ENCODE measurements around the gene ATP10A. TPM values are rescaled to one million over a fixed set of nuclear protein-coding genes. Genes with fewer than 3 reads are reported as not detected.

Gene ATP10A
- polyA plus RNA-seq, 1 donor from 2014 or later: not detected

DNA sequence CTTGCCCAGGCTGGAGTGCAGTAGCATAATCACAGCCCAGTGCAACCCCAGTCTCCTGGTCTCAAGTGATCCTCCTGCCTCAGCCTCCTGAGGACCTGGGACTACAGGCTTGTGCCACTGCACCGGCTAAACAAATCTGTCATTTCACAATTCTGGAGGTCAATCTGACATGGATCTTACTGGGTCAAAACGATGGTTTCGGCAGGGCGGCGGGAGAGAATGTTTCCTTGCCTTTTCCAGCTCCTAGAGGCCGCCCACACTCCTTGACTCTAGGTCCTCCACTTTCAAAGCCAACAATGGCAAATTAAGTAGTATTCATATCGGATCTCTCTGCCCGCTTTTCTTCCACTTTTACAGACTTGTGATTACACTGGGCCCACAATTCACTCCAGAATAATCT lies 14.8 kb downstream of the ATP10A start:
- H3K27me3 ChIP-seq (ENCODE audit: insufficient read depth, low read depth, low read length): no peaks in the 10 kb centered on the region
- H3K4me3 ChIP-seq (ENCODE audit: low read length): no peak overlapping the region
- no peaks in the 10 kb centered on the region for H3F3A ChIP-seq (ENCODE audit: insufficient read depth, low read length, poor library complexity, severe bottlenecking)
- no peaks in the 10 kb centered on the region for H3K9me3 ChIP-seq (ENCODE audit: low read length)
- no peak overlapping the region for H3K27ac ChIP-seq (ENCODE audit: low read length)
- H2AFZ ChIP-seq (ENCODE audit: low read depth, low read length): no peak overlapping the region
- H3K9ac ChIP-seq (ENCODE audit: low read length): no peak overlapping the region
- no peaks in the 10 kb centered on the region for H3K36me3 ChIP-seq (ENCODE audit: insufficient read depth, low read length)
- no peaks in the 10 kb centered on the region for H3K79me2 ChIP-seq (replicated peaks; ENCODE audit: insufficient read depth, low read length)
- no peaks in the 10 kb centered on the region for H4K20me1 ChIP-seq (ENCODE audit: insufficient read depth)
- TF ChIP-seq TAF1 (IDR thresholded peaks at IDR 0.05; ENCODE audit: low read depth): no peak
- no peak for TF ChIP-seq MXI1 (conservative IDR thresholded peaks at IDR 0.05; ENCODE audit: poor library complexity, severe bottlenecking)
- H3K4me2 ChIP-seq (ENCODE audit: low read length): no peak overlapping the region
- H3K9me2 ChIP-seq (ENCODE audit: insufficient read depth, low read length): no peaks in the 10 kb centered on the region

DNA sequence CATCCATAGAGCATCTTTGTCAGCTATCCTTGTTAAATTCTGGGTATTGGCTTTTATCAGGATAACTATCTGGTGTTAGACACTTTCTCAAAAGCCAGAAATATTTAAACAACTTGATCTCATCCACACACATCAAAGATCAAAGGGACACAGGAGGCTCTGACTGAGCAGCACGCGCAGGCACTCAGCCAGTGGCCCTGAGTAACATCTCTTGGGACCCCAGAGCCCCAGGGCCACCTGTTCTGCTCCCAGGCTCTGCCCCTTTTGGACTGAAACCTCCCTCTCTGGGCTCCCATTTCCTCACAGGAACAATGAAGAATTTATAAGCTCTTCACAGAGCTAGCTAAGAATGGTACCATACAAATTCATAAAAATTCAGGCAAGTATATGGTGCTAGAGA lies 16.1 kb downstream of the ATP10A start:
- no peaks in the 10 kb centered on the region for H3K9me2 ChIP-seq (ENCODE audit: insufficient read depth, low read length)
- no peaks in the 10 kb centered on the region for H3K79me2 ChIP-seq (replicated peaks; ENCODE audit: insufficient read depth, low read length)
- no peaks in the 10 kb centered on the region for H3F3A ChIP-seq (ENCODE audit: insufficient read depth, low read length, poor library complexity, severe bottlenecking)
- no peaks in the 10 kb centered on the region for H3K9me3 ChIP-seq (ENCODE audit: low read length)
- H2AFZ ChIP-seq (ENCODE audit: low read depth, low read length): no peak overlapping the region
- H3K27me3 ChIP-seq (ENCODE audit: insufficient read depth, low read depth, low read length): no peaks in the 10 kb centered on the region
- no peak overlapping the region for H3K4me2 ChIP-seq (ENCODE audit: low read length)
- H3K9ac ChIP-seq (ENCODE audit: low read length): no peak overlapping the region
- no peaks in the 10 kb centered on the region for H3K36me3 ChIP-seq (ENCODE audit: insufficient read depth, low read length)
- no peak overlapping the region for H3K27ac ChIP-seq (ENCODE audit: low read length)
- no peaks in the 10 kb centered on the region for H4K20me1 ChIP-seq (ENCODE audit: insufficient read depth)
- no peak for TF ChIP-seq SMC3 (conservative IDR thresholded peaks at IDR 0.05; ENCODE audit: poor library complexity)
- no peak for TF ChIP-seq EP300 (conservative IDR thresholded peaks at IDR 0.05; ENCODE audit: poor library complexity, severe bottlenecking)
- TF ChIP-seq TAF1 (IDR thresholded peaks at IDR 0.05; ENCODE audit: low read depth): no peak
- TF ChIP-seq RAD21 (conservative IDR thresholded peaks at IDR 0.05): no peak
- TF ChIP-seq, protein P1, sequence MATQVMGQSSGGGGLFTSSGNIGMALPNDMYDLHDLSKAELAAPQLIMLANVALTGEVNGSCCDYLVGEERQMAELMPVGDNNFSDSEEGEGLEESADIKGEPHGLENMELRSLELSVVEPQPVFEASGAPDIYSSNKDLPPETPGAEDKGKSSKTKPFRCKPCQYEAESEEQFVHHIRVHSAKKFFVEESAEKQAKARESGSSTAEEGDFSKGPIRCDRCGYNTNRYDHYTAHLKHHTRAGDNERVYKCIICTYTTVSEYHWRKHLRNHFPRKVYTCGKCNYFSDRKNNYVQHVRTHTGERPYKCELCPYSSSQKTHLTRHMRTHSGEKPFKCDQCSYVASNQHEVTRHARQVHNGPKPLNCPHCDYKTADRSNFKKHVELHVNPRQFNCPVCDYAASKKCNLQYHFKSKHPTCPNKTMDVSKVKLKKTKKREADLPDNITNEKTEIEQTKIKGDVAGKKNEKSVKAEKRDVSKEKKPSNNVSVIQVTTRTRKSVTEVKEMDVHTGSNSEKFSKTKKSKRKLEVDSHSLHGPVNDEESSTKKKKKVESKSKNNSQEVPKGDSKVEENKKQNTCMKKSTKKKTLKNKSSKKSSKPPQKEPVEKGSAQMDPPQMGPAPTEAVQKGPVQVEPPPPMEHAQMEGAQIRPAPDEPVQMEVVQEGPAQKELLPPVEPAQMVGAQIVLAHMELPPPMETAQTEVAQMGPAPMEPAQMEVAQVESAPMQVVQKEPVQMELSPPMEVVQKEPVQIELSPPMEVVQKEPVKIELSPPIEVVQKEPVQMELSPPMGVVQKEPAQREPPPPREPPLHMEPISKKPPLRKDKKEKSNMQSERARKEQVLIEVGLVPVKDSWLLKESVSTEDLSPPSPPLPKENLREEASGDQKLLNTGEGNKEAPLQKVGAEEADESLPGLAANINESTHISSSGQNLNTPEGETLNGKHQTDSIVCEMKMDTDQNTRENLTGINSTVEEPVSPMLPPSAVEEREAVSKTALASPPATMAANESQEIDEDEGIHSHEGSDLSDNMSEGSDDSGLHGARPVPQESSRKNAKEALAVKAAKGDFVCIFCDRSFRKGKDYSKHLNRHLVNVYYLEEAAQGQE (IDR thresholded peaks at IDR 0.05; ENCODE audit: borderline replicate concordance): no peak
- TF ChIP-seq POLR2AphosphoS5 (IDR thresholded peaks at IDR 0.05): no peak
- TF ChIP-seq MXI1 (conservative IDR thresholded peaks at IDR 0.05; ENCODE audit: poor library complexity, severe bottlenecking): no peak
- no peak for TF ChIP-seq EZH2 (IDR thresholded peaks at IDR 0.05; ENCODE audit: borderline replicate concordance, insufficient read depth, low read length, poor library complexity, severe bottlenecking)
- TF ChIP-seq, protein P2, sequence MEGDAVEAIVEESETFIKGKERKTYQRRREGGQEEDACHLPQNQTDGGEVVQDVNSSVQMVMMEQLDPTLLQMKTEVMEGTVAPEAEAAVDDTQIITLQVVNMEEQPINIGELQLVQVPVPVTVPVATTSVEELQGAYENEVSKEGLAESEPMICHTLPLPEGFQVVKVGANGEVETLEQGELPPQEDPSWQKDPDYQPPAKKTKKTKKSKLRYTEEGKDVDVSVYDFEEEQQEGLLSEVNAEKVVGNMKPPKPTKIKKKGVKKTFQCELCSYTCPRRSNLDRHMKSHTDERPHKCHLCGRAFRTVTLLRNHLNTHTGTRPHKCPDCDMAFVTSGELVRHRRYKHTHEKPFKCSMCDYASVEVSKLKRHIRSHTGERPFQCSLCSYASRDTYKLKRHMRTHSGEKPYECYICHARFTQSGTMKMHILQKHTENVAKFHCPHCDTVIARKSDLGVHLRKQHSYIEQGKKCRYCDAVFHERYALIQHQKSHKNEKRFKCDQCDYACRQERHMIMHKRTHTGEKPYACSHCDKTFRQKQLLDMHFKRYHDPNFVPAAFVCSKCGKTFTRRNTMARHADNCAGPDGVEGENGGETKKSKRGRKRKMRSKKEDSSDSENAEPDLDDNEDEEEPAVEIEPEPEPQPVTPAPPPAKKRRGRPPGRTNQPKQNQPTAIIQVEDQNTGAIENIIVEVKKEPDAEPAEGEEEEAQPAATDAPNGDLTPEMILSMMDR (IDR thresholded peaks at IDR 0.05; ENCODE audit: poor library complexity, severe bottlenecking): no peak
- H3K4me3 ChIP-seq (ENCODE audit: low read length): no peak overlapping the region

DNA sequence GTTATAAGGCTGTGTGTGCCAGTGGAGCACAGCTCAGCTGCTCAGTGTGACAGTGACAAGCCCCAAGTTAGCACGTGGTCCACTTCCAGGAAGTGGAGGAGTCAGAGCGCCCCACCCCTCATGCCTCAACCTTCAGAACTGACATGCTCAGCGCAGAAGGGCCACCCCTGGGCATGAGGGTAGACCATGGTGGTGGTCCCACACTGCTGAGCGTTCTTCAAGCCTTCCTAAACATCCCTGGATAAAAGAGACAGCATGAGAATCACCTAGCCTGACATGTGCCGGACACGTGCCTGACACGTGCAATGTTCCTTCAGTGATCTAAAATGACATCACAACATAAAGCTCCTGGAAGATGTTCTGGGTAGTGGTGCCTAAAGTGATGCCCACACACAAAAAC lies 16.8 kb downstream of the ATP10A start:
- H3K9me2 ChIP-seq (ENCODE audit: insufficient read depth, low read length): no peaks in the 10 kb centered on the region
- no peaks in the 10 kb centered on the region for H3F3A ChIP-seq (ENCODE audit: insufficient read depth, low read length, poor library complexity, severe bottlenecking)
- TF ChIP-seq MXI1 (conservative IDR thresholded peaks at IDR 0.05; ENCODE audit: poor library complexity, severe bottlenecking) (no peak), TAF1 (IDR thresholded peaks at IDR 0.05; ENCODE audit: low read depth) (no peak), SMC3 (conservative IDR thresholded peaks at IDR 0.05; ENCODE audit: poor library complexity) (no peak), POLR2AphosphoS5 (IDR thresholded peaks at IDR 0.05) (no peak), EP300 (conservative IDR thresholded peaks at IDR 0.05; ENCODE audit: poor library complexity, severe bottlenecking) (no peak), RAD21 (conservative IDR thresholded peaks at IDR 0.05) (no peak), EZH2 (IDR thresholded peaks at IDR 0.05; ENCODE audit: borderline replicate concordance, insufficient read depth, low read length, poor library complexity, severe bottlenecking) (no peak)
- TF ChIP-seq, protein P1 (IDR thresholded peaks at IDR 0.05; ENCODE audit: borderline replicate concordance): no peak
- TF ChIP-seq, protein P2 (IDR thresholded peaks at IDR 0.05; ENCODE audit: poor library complexity, severe bottlenecking): no peak
- H2AFZ ChIP-seq (ENCODE audit: low read depth, low read length): no peak overlapping the region
- H3K4me2 ChIP-seq (ENCODE audit: low read length): no peak overlapping the region
- no peaks in the 10 kb centered on the region for H3K9me3 ChIP-seq (ENCODE audit: low read length)
- H3K9ac ChIP-seq (ENCODE audit: low read length): no peak overlapping the region
- no peaks in the 10 kb centered on the region for H3K36me3 ChIP-seq (ENCODE audit: insufficient read depth, low read length)
- no peak overlapping the region for H3K27ac ChIP-seq (ENCODE audit: low read length)
- no peaks in the 10 kb centered on the region for H4K20me1 ChIP-seq (ENCODE audit: insufficient read depth)
- no peak overlapping the region for H3K4me3 ChIP-seq (ENCODE audit: low read length)
- H3K79me2 ChIP-seq (replicated peaks; ENCODE audit: insufficient read depth, low read length): no peaks in the 10 kb centered on the region
- H3K27me3 ChIP-seq (ENCODE audit: insufficient read depth, low read depth, low read length): no peaks in the 10 kb centered on the region

Data from neural cell (in vitro differentiated cells).